Stimulated activated CD8-positive, alpha-beta memory T cell treated with anti-CD3 and anti-CD28 coated beads, Interleukin-12 subunit alpha, Interleukin-12 subunit beta, amount 100 ng/mL, for 24 hours (primary cell): ENCODE data around the gene PIP5K1B.

ENCODE experiments used
- DNase-seq: peaks from one replicate; pipeline ENCODE4 v3.0.0-alpha.2; 2020; ENCODE audit errors: extremely low read depth

The PIP5K1B gene

DNA sequence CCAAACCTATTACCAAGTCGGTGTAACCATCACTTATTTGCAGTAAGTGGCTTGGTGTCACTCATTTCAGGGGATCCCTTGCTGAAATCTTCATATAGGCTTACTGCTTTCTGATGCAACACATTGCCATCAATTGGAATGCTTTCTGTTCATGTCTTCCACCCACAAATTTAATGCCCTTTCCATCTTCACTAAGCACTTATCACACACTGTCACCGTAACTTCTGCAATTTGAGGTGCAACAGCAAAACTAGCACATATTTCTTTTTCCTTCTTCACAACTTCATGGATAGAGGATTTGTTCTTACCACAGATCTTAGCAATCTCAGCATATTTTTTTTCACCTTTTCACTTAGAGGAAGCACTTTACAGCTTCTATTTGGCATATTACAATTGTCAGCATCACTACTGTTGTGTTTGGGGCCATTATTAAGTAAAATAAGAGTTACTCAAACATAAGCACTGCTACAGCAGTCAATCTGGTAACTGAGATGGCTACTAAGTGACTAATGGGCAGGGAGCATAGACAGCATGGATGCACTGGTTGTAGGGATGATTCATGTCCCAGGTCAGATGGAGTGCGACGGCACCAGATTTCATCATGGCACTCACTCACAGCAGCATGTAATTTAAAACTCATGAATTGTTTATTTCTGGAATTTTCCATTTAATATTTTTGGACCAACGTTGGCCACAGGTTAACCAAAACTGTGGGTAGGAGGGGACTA is 70.1 kb downstream of the PIP5K1B start:
- no peak for DNase-seq

- DNase-seq = no peak
Observed at GRCh38 chr9:68777070-68777763, 72.2 kb downstream of the PIP5K1B start.

DNA sequence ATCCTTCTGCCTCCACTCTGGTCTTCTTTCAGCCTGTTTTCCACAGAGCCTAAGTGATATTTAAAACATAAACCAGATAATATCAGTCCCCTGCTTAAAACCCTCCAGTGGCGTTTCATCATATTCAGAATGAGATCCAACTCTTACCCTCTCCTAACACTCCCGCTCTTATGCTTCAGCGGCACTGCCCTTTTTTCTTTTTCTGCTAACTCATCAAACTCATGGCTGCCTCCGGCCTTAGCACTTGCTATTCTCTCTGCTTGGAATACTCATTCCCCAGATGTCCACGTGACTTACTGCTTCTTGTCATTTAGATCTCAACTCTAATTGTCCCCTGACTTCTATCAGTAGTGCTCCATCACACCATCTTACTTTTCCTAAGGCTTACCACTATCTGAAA is 73.6 kb downstream of the PIP5K1B start:
- DNase-seq = no peak

- peak; percentile 90 for DNase-seq
Observed at GRCh38 chr9:68779558-68780379, 74.7 kb downstream of the PIP5K1B start.

DNA sequence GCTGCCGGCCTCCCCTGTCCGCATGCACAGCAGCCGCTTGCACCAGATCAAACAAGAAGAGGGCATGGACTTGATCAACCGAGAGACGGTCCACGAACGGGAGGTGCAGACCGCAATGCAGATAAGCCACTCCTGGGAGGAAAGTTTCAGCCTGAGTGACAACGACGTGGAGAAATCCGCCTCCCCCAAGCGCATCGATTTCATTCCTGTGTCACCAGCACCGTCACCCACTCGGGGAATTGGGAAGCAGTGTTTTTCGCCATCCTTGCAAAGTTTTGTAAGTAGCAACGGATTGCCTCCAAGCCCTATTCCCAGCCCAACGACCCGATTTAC is 75.3 kb downstream of the PIP5K1B start:
- no peak for DNase-seq

GRCh38 chr9:68780720-68781119 is 75.7 kb downstream of the PIP5K1B start:
- no peak for DNase-seq

- no peak for DNase-seq
Observed at GRCh38 chr9:68781928-68782327, 76.9 kb downstream of the PIP5K1B start.

GRCh38 chr9:68782546-68782945 is 77.5 kb downstream of the PIP5K1B start:
- no peak for DNase-seq

DNA sequence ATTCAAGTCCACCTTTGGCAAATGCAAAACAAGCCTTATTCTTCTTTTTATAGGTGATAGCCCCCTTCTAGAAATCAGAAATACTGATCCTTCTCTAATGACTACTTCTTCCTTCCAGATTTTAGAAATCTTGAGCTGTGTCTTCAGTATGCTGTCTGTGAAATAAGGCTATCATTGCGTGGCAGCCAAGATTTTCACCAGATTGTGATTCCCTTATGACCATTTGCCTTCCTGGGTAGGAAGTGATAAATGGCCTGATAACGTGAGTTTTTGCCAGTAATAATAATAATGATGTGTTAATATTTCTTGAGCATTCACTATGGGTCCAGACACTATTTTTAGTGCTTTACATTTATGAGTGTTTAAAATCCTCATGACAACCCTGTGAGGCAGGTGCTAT is 80.9 kb downstream of the PIP5K1B start:
- no peak for DNase-seq

- DNase-seq = no peak
Observed at GRCh38 chr9:68791169-68791568, 86.1 kb downstream of the PIP5K1B start.

- no peak for DNase-seq
Observed at GRCh38 chr9:68793605-68794343, 88.7 kb downstream of the PIP5K1B start.

- no peak for DNase-seq
Observed at GRCh38 chr9:68794898-68795297, 89.9 kb downstream of the PIP5K1B start.

- no peak for DNase-seq
Observed at GRCh38 chr9:68795411-68795810, 90.4 kb downstream of the PIP5K1B start.

DNA sequence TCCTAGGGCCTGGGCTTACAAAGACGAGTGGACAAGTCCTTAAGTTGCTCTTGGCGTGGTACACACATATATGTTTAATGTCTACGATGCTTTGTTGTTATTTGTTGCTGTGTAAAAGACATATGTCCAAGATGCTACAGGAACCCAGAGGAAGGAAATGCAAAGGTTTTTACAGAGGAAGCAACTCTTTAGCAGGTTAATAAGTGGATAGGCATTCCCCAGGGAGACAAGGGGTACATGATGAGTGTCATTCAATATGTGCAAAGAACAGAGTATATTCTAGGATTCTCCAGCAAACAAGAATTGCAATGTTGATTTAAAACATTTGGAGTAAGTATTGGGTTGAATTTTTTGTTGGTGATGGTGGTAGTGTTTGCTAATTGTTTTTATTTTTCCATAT is 92.1 kb downstream of the PIP5K1B start:
- DNase-seq = no peak

DNA sequence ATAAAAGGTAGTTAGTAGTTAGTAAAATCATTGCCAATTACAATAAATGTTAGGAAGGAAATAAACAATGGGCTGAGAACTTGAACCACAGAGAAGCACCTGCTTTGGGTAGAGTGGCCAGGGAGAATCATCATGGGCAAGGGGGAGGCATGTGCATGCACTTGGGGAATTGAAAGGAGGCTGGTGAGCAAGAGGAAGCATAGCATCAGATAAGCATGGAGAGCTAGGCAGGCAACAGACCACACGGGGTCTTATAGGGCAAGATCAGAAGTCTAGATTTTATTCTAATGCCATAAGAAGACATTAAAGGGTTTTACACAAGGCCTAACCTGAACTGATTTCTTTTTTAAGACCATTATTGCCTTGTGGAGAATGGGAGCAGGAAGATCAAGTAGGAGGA is 93.4 kb downstream of the PIP5K1B start:
- no peak for DNase-seq

GRCh38 chr9:68800836-68801235 is 95.8 kb downstream of the PIP5K1B start:
- no peak for DNase-seq

DNA sequence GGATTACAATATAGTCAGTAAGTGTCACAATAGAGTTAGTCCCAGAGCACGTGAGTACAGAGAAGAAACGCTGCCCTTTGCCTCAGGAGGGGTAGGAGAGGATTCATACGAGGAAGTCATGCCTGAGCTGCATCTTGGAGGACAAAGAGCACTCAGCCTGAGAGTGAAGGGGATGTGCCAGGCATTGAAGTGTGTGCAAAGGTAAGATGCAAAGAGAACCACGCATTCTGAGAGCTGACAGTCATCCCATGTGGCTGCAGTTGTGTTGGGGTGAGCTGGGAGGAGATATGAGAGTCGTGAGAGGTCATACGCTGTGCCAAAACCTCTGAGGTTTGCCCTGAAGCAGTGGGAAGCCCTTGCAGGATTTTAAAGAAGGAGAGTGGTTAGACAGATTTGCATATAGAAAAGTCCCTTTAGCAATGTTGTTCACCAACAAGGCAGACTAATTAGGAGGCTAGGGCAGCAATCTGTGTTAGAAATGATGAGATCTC is 97.5 kb downstream of the PIP5K1B start:
- DNase-seq = no peak

DNA sequence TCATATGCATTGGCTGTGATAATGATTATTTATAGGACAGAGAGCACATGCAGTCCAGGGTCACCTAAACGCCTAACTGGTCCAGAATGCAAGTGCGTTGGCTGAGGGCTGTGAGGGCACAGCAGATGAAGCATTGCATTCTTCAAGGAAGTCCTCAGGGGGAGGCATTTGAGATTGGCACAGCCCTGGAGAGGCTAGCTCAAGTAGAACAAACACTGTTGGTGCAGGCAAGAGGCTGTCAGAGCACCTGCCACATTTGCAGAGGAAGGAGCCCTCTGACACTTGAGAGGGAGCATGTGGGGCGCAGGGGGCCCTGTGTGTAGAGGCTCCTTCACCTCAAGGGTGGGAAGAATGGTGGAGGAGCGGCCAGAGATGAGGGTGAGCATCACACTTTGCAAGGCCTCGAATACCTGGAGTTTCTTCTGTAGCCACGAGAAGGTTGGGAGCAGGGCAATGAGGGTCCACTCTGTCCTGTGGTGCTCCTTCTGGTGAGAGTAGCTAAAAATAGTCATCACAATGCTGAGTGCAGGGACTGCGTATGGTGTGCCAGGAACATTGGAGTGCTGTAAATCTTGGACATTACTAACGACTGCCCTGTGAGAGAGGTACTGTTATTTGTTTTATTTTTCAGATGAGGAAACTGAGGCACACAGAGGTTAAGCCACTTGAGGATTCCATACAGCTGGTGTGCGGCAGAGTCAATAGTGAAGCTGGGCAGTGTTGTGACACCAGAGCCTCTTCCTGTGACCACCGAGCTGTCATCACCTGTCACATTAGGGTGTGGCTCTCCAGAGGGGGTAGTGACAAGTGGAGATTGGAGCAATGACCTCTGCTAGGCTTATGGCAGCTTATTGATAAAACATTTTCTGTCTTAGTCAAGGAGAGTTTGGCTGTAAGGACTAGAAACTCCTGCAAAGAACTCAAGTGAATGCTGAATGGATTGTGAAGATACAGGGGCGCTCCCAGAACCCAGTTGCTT is 100.2 kb downstream of the PIP5K1B start:
- DNase-seq = no peak

GRCh38 chr9:68805890-68806517 is 101.0 kb downstream of the PIP5K1B start:
- no peak for DNase-seq

DNA sequence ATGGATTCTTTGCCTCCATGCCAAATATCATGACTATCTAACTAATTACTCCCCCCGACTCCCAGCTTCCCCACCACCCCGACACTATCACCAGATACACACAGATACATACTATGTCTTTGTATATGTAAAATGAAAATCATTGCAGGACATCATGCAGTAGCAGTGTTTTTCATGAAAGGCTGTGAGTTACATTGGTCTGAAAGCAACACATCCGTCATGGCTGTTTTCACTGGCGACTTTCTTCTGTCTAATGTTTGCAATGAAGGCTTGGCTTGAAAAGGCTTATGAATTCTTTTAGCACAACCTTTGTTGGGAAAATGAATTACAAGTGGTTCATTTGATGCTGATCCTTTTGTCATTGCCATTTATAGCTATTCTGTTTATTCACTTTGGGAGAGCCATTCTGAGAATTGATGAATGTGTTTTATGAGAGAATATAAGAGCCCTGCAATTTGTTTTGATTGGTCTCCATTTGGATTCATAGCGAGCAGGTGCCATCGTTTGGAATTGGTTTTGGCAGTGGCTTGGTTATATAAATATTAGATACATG is 103.4 kb downstream of the PIP5K1B start:
- no peak for DNase-seq
